HepG2 (cell line): ENCODE data around the gene SEL1L2. TPM values are rescaled to one million over a fixed set of nuclear protein-coding genes. Genes with fewer than 3 reads are reported as not detected.

ENCODE experiments used
- ARID5B ChIP-seq: IDR thresholded peaks from 2 replicates; pipeline ENCODE4 v1.4.0; 2020; ENCODE audit warnings: mild to moderate bottlenecking, missing genetic modification reagents
- ATF7-NPFF ChIP-seq: sonication (generic); formaldehyde crosslinking; IDR thresholded peaks from 2 replicates; pipeline ENCODE4 v1.8.1; 2023; ENCODE audit warnings: mild to moderate bottlenecking, low read depth, missing genetic modification reagents, moderate library complexity
- HIVEP1 ChIP-seq: sonication (generic); formaldehyde crosslinking; IDR thresholded peaks from 2 replicates; pipeline ENCODE4 v1.4.0; 2020; ENCODE audit warnings: mild to moderate bottlenecking, missing genetic modification reagents
- HOXA3 ChIP-seq: sonication (generic); formaldehyde crosslinking; IDR thresholded peaks from 2 replicates; pipeline ENCODE4 v1.5.0; 2020; ENCODE audit warnings: missing genetic modification reagents
- IRF9 ChIP-seq: sonication (generic); formaldehyde crosslinking; IDR thresholded peaks from 2 replicates; pipeline ENCODE4 v1.8.0; 2022; ENCODE audit warnings: missing genetic modification reagents, mild to moderate bottlenecking, borderline replicate concordance
- KDM1A ChIP-seq: IDR thresholded peaks from 2 replicates; pipeline ENCODE4 v1.6.1; 2016; ENCODE audit warnings: missing compliant biosample characterization
- MIER2 ChIP-seq: IDR thresholded peaks from 2 replicates; pipeline ENCODE4 v1.6.1; 2016; ENCODE audit warnings: missing biosample characterization, missing genetic modification reagents
- MXD1 ChIP-seq: sonication (generic); formaldehyde crosslinking; IDR thresholded peaks from 2 replicates; pipeline ENCODE4 v1.4.0; 2020; ENCODE audit warnings: mild to moderate bottlenecking, missing genetic modification reagents
- PITX1 ChIP-seq: sonication (generic); formaldehyde crosslinking; IDR thresholded peaks from 2 replicates; pipeline ENCODE4 v1.5.1; 2020; ENCODE audit warnings: mild to moderate bottlenecking, missing genetic modification reagents
- SATB2 ChIP-seq: sonication (generic); formaldehyde crosslinking; IDR thresholded peaks from 2 replicates; pipeline ENCODE4 v1.5.0; 2020; ENCODE audit warnings: missing genetic modification reagents
- THAP7 ChIP-seq: sonication (generic); formaldehyde crosslinking; IDR thresholded peaks from 2 replicates; pipeline ENCODE4 v1.8.1; 2023; ENCODE audit warnings: mild to moderate bottlenecking, missing genetic modification reagents
- ZBTB49 ChIP-seq: sonication (generic); formaldehyde crosslinking; IDR thresholded peaks from 2 replicates; pipeline ENCODE4 v1.4.0; 2020; ENCODE audit warnings: missing genetic modification reagents, borderline replicate concordance
- ZFP36L1 ChIP-seq: sonication (generic); formaldehyde crosslinking; IDR thresholded peaks from 2 replicates; pipeline ENCODE4 v1.8.0; 2022; ENCODE audit warnings: mild to moderate bottlenecking, missing genetic modification reagents, moderate library complexity
- ZNF616 ChIP-seq: sonication (generic); formaldehyde crosslinking; IDR thresholded peaks from 2 replicates; pipeline ENCODE4 v1.5.0; 2020; ENCODE audit warnings: low read depth, mild to moderate bottlenecking, missing genetic modification reagents
- ZNF687 ChIP-seq: sonication (generic); formaldehyde crosslinking; IDR thresholded peaks from 2 replicates; pipeline ENCODE4 v1.5.1; 2020; ENCODE audit warnings: mild to moderate bottlenecking, missing genetic modification reagents, moderate library complexity
- ZNF749 ChIP-seq: sonication (generic); formaldehyde crosslinking; IDR thresholded peaks from 2 replicates; pipeline ENCODE4 v1.8.0; 2022; ENCODE audit warnings: mild to moderate bottlenecking, missing genetic modification reagents, moderate library complexity, borderline replicate concordance
- polyA plus RNA-seq, 8 experiments: library from polyadenylated mRNA; depleted of rRNA in 3 of 8; stranded (reverse) in 7 of 8; unstranded in 1 of 8; fragments of >200 nt; fragmentation: Illumina TruSeq in 4 of 8; extraction: Trizol in 4 of 8; gene quantifications; 2 replicates each; pipeline versions ENCODE4 v1.2.1 to v1.2.3, GENCODE V29; 2011 to 2016; ENCODE audit warnings: low read depth in 4 of 8, missing spikeins in 1 of 8, mixed read lengths in 1 of 8; ENCODE audit not compliant: insufficient read depth in 1 of 8
- total RNA-seq, 5 experiments: library from RNA; depleted of rRNA; stranded (reverse); fragments of >200 nt; fragmentation: Illumina TruSeq; extraction: Trizol; gene quantifications; 2 replicates each; pipeline ENCODE4 v1.2.3, GENCODE V29; 2016; ENCODE audit warnings: low read depth in 1 of 5

Gene SEL1L2
- total and polyA plus RNA-seq, 2 of the 13 experiments (the other 11 are each of a cell fraction or from before 2014, with no cell fraction given) = not detected

GRCh38 chr20:13995086-13995665 is 4.8 kb upstream of the SEL1L2 start, which contains the start of gene MACROD2 (continued):
- TF ChIP-seq MXD1 (CRISPR knock-in tag) (0 out of 2 replicates have a peak, but pooled peaks have one; percentile 14), MIER2 (no peak), ZBTB49 (no peak), HOXA3 (peak; percentile 52), KDM1A (CRISPR knock-in tag) (no peak), ZNF616 (no peak), SATB2 (CRISPR knock-in tag) (no peak), ZNF687 (CRISPR knock-in tag) (peak; percentile 71), ATF7-NPFF (CRISPR knock-in tag) (peak; percentile 14; the same call in 1 of the 2 replicates), HIVEP1 (CRISPR knock-in tag) (no peak), IRF9 (CRISPR knock-in tag) (peak; percentile 38; the same call in 1 of the 2 replicates), ARID5B (CRISPR knock-in tag) (no peak), THAP7 (CRISPR knock-in tag) (no peak), PITX1 (CRISPR knock-in tag) (0 out of 2 replicates have a peak, but pooled peaks have one; percentile 28), ZNF749 (CRISPR knock-in tag) (no peak), ZFP36L1 (CRISPR knock-in tag) (no peak)
